Measurements from ENCODE around the gene YPEL5. TPM values are rescaled to one million over a fixed set of nuclear protein-coding genes. Genes with fewer than 3 reads are reported as not detected.

Gene YPEL5
- total and polyA plus RNA-seq, 10 of the 15 experiments (the other 5 are each of a cell fraction or from before 2014, with no cell fraction given), result 18.8 to 47.3 (median 21.7) TPM

DNA sequence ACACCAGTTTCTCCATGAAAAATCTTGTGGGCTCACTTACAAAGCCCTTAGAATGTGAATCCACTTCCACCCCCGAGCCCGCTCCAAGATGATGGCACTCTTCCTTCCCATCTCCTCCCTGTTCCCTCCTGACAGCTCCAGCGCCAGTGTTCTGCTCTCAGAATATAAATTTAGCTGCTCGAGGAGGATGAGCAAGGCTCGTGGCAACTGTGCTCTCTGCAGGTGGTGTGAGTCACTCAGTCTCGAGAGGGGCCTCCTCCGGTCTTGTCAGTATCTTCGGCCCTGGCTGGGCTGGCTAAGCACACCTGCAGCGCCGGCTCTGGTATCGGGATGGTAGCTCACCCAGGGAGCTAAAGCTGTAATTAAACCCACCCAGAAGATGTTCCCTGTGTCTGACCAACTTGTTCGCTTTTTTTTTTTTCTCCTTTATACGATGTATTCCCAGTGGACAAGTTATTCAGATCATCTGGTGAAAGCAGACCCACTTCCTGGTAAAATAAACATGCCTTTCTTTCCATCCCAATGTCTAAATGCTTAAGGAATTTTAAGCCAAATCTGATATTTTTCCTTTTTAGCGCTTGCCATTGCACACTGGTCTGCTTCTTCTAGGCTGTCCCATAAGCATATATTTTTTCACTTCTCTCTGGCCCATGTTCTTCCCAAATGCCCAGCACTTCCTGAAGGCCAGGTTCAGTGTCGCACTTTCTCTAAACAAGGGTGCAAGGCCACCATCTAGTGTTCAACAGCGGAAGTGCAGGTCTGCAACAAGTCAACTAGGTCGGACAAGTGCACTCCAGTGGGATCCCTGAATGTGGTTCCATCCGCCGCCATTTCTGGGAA is 31.4 kb upstream of the YPEL5 start:
- intact Hi-C loops (cut with micrococcal nuclease; ENCODE audit: unreplicated experiment) (loop anchor here (1.0 to 5.0 kb wide), 2 partner anchors 25 to 193 kb away; partner anchors contain the start of gene ALK), in situ Hi-C loops (cut with MboI) (no loop called here)
- WGBS (ENCODE audit: insufficient coverage, insufficient replicate concordance, low lambda C conversion rate, missing lambda C conversion rate), result 33% methylated on average over 19 of the region's 19 CpGs
- ChIA-PET CTCF (interaction anchor here (0.6 to 6.3 kb wide), 24 partner anchors 9 to 1905 kb away, joined by 3 to 85 read pairs (median 4); no protein-coding TSS in a partner anchor), POLR2A (no interaction called here), SMC1A (ENCODE audit: uncharacterized antibody, unreplicated experiment) (interaction anchor here (0.6 to 3.1 kb wide), 10 partner anchors 8 to 676 kb away, joined by 3 to 17 read pairs (median 3); no protein-coding TSS in a partner anchor), RAD21 (ENCODE audit: unreplicated experiment) (interaction anchor here (0.7 to 3.4 kb wide), 8 partner anchors 10 to 596 kb away, joined by 3 to 13 read pairs (median 4); no protein-coding TSS in a partner anchor)
- H4K20me1 ChIP-seq (ENCODE audit: control insufficient read depth, insufficient read depth), result no peaks in the 10 kb centered on the region
- no peaks in the 10 kb centered on the region for H3K9me3 ChIP-seq (replicated peaks; ENCODE audit: control insufficient read depth, insufficient read depth, low read length)
- no TSS peak for BruUV-seq (replicated peaks)
- no peak overlapping the region; the same call in 1 of the 2 replicates for H2AFZ ChIP-seq (ENCODE audit: control insufficient read depth, low read depth, low read length)
- H3K4me1 ChIP-seq (ENCODE audit: control insufficient read depth, insufficient read depth, low read length), result no peaks in the 10 kb centered on the region
- no peak overlapping the region for H3K9ac ChIP-seq (ENCODE audit: control insufficient read depth, insufficient read depth, low read length)
- FAIRE-seq, result peak; percentile 95
- no peaks in the 10 kb centered on the region for H3K36me3 ChIP-seq (ENCODE audit: control insufficient read depth in 2 of 2, insufficient read depth in 2 of 2, low read length in 1 of 2)
- H3K27ac ChIP-seq (ENCODE audit: control insufficient read depth, insufficient read depth), result no peak overlapping the region
- H3K4me3 ChIP-seq, result no peak overlapping the region
- 0 out of 2 replicates have a peak, but pooled peaks have one; percentile 21 for TF ChIP-seq SPI1 (IDR thresholded peaks at IDR 0.05; ENCODE audit: borderline replicate concordance, insufficient read depth, low read depth, low read length)
- no peak for TF ChIP-seq NFXL1 (IDR thresholded peaks at IDR 0.05; ENCODE audit: borderline replicate concordance)
- TF ChIP-seq SMC3 (IDR thresholded peaks at IDR 0.05; ENCODE audit: borderline replicate concordance, low read length), result peak; percentile 65
- TF ChIP-seq YY1 (IDR thresholded peaks at IDR 0.05; ENCODE audit: low read depth, low read length), result 0 out of 2 replicates have a peak, but pooled peaks have one; percentile 26
- TF ChIP-seq RAD21 (IDR thresholded peaks at IDR 0.05; ENCODE audit: insufficient read depth, low read depth, low read length), result peak; percentile 79
- peak; percentile 87 to 95 (median 92) for TF ChIP-seq CTCF (IDR thresholded peaks at IDR 0.05 in 2 of 3, conservative IDR thresholded peaks at IDR 0.05 in 1 of 3; ENCODE audit: control insufficient read depth in 2 of 3, extremely low read depth in 1 of 3, insufficient read depth in 1 of 3, low read depth in 3 of 3, low read length in 3 of 3)
- TF ChIP-seq, protein P1, sequence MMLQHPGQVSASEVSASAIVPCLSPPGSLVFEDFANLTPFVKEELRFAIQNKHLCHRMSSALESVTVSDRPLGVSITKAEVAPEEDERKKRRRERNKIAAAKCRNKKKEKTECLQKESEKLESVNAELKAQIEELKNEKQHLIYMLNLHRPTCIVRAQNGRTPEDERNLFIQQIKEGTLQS (IDR thresholded peaks at IDR 0.05; ENCODE audit: borderline replicate concordance, extremely low read depth, low read depth, low read length), result no peak
- TF ChIP-seq IKZF1 (conservative IDR thresholded peaks at IDR 0.05), result peak; percentile 18; the same call in 1 of the 2 replicates
- H3K4me2 ChIP-seq (ENCODE audit: control insufficient read depth, insufficient read depth), result no peak overlapping the region
- peak; percentile 20 for DNase-seq (ENCODE audit: low read depth, low spot score)
- peak; percentile 89 for ATAC-seq
- H3K79me2 ChIP-seq (ENCODE audit: control insufficient read depth, insufficient read depth, low read length), result no peaks in the 10 kb centered on the region
- H3K27me3 ChIP-seq (replicated peaks in 1 of 2; ENCODE audit: control insufficient read depth in 2 of 2, insufficient read depth in 2 of 2, low read length in 1 of 2), result no peaks in the 10 kb centered on the region; a peak in 2 of 4 replicates

All from GM12878 (cell line).